Thyroid gland (tissue), 4 donors: ENCODE results near the gene REPS1.

Source experiments
- POLR2A ChIP-seq, 2 donors: fragments of 450-650 bp; IDR thresholded peaks; one replicate each; pipeline ENCODE4 v1.6.1; 2017; ENCODE audit warnings: antibody characterized with exemption in 2 of 2, mild to moderate bottlenecking in 2 of 2, moderate library complexity in 1 of 2
- TF ChIP-seq, protein P1 (sequence below), 6 experiments: fragments of 200-600 bp in 3 of 6; fragments of 450-650 bp in 3 of 6; sonication (generic) in 3 of 6; IDR thresholded peaks; one replicate each; pipeline ENCODE4 v1.5.1; 2016 to 2019; ENCODE audit warnings: antibody characterized with exemption in 6 of 6, mild to moderate bottlenecking in 2 of 6, inconsistent platforms in 1 of 6, moderate library complexity in 1 of 6

- TF ChIP-seq POLR2A (IDR thresholded peaks at IDR 0.05): no peak
- TF ChIP-seq, protein P1, sequence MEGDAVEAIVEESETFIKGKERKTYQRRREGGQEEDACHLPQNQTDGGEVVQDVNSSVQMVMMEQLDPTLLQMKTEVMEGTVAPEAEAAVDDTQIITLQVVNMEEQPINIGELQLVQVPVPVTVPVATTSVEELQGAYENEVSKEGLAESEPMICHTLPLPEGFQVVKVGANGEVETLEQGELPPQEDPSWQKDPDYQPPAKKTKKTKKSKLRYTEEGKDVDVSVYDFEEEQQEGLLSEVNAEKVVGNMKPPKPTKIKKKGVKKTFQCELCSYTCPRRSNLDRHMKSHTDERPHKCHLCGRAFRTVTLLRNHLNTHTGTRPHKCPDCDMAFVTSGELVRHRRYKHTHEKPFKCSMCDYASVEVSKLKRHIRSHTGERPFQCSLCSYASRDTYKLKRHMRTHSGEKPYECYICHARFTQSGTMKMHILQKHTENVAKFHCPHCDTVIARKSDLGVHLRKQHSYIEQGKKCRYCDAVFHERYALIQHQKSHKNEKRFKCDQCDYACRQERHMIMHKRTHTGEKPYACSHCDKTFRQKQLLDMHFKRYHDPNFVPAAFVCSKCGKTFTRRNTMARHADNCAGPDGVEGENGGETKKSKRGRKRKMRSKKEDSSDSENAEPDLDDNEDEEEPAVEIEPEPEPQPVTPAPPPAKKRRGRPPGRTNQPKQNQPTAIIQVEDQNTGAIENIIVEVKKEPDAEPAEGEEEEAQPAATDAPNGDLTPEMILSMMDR (IDR thresholded peaks at IDR 0.05): no peak
These were observed 56.4 kb downstream of the REPS1 start for GRCh38 chr6:138931660-138932059.
